GM10266 (cell line): Measurements from ENCODE around the gene BMP4.

Source experiments
- DNase-seq: peaks from one replicate; pipeline ENCODE4 v3.0.0; 2012; ENCODE audit errors: extremely low spot score
- TF ChIP-seq, protein P1 (sequence below): IDR thresholded peaks from 2 replicates; pipeline ENCODE4 v1.5.1; 2012; ENCODE audit warnings: mild to moderate bottlenecking, low read depth; ENCODE audit not compliant: control insufficient read depth, insufficient read depth; ENCODE audit errors: missing control alignments

Gene BMP4

DNA sequence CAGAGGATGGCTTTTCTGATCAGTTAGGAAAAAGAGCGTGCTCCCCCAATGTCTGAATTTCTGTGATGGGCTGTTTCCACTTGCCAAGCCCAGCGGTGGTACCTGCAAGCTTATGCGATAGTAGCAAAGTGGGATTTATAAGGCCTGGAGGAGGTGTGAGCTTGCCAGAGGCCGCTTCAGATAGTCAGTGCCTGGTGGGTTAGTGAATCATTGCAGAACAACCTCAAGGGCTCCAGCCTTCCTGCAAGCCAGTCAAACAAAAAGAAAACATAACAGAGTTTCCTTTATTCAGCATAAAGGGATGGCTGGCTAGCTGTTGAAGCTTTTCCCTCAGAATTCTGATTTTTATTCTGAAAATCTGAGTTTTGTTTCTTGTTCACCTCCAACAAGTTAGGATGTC lies 7.6 kb upstream of the BMP4 start:
- DNase-seq, result no peak
- TF ChIP-seq, protein P1, sequence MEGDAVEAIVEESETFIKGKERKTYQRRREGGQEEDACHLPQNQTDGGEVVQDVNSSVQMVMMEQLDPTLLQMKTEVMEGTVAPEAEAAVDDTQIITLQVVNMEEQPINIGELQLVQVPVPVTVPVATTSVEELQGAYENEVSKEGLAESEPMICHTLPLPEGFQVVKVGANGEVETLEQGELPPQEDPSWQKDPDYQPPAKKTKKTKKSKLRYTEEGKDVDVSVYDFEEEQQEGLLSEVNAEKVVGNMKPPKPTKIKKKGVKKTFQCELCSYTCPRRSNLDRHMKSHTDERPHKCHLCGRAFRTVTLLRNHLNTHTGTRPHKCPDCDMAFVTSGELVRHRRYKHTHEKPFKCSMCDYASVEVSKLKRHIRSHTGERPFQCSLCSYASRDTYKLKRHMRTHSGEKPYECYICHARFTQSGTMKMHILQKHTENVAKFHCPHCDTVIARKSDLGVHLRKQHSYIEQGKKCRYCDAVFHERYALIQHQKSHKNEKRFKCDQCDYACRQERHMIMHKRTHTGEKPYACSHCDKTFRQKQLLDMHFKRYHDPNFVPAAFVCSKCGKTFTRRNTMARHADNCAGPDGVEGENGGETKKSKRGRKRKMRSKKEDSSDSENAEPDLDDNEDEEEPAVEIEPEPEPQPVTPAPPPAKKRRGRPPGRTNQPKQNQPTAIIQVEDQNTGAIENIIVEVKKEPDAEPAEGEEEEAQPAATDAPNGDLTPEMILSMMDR, result no peak

DNA sequence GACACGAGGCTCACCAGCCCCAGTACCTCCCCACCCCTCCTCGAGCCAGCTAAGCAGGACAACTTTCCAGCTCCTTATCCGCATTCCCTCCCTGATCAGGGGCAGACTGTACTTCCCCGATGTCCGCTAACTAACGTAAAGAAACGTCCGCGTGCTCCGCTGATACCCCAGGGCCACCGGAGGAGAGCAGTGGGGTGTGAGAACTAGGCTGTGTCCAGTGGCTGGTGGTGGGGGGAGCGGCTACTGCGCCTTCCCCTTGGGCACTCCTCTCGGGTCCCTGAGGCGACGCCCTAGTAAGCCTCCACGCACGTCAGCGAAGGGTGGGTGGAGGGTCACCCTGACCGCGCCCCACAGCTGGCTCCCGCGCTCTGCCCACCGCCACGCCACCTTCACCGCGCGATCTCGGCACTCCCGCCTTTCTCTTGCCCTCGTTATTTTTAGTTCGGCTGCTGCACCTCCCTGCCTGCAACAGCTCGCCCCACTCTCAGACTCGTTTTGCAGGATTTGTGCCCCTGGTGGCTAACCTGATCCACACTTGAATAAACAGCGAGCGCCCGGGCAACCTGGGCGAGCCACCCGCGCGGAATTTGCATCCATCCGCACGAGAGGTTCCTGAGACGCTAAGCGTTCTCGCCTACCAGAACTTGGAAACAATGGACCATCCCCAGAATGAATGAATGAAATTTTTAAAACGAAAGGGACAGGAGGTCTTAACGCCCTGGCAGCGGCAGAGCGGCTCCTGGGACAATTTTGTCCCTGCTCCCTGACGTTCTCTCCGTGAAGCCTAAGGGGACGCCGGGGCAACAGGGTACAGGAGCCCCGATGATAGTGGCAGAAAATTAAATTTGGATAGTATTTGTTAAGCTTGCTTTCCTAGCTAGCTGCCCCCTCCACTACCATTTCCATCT lies 6.9 kb upstream of the BMP4 start:
- TF ChIP-seq, protein P1, result no peak
- no peak for DNase-seq

DNA sequence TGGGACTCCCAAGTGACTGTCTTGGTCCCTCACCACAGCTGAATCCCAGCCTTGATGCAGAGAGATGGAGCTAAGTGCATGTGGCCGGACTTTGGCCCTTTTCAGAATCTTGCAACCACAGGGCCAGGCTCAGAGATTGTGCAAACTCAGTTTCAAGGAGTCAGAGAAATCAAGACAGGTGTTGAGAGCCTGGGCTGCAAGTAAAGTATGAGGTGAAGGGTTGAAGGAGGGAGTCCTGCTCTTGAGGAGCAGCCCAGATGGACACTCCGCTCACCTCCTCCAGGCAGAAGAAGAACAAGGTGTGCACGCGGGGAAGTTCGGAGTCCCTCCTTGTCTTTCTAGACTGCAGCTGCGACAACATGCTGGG lies 6.3 kb upstream of the BMP4 start:
- no peak for DNase-seq
- TF ChIP-seq, protein P1, result no peak

DNA sequence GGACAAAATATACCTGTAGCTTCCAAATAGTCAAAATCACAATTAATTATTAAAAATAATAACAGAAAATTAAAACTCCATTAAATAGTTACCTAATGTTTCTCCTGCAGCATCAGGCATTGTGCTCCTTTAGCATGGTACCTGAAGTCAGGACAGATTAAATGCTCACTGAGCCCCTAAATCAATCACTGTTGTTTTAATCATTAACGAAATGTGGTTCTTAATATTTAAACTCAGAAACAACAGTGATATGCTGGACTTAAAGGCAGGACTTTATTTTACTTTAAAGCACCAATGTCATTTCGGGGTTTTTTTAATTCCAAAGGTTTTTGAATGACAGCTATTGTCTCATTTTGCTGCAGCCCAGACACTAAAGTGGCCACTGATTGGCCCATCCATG lies 2.0 kb upstream of the BMP4 start:
- DNase-seq, result no peak
- TF ChIP-seq, protein P1, result no peak

DNA sequence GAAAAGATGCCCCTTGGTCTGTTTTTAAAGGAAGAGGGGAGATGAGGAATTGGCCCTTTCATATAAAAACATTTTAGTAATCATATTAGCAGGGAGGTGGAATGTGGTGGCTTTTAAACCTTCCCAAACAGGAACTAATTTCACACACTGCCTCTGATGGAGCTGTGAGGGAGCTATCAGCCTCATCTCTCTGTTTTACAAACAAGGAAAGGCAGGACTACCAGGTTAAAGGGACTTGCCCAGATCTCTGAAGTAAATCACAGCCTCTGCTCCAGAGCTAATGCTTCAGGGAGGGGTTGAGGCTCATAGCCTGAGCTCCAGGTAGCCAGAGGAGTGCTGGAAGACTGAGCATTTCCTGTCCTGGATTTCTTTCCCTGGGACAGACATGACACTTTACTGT lies 1.1 kb upstream of the BMP4 start:
- TF ChIP-seq, protein P1, result no peak
- peak; percentile 34 for DNase-seq

DNA sequence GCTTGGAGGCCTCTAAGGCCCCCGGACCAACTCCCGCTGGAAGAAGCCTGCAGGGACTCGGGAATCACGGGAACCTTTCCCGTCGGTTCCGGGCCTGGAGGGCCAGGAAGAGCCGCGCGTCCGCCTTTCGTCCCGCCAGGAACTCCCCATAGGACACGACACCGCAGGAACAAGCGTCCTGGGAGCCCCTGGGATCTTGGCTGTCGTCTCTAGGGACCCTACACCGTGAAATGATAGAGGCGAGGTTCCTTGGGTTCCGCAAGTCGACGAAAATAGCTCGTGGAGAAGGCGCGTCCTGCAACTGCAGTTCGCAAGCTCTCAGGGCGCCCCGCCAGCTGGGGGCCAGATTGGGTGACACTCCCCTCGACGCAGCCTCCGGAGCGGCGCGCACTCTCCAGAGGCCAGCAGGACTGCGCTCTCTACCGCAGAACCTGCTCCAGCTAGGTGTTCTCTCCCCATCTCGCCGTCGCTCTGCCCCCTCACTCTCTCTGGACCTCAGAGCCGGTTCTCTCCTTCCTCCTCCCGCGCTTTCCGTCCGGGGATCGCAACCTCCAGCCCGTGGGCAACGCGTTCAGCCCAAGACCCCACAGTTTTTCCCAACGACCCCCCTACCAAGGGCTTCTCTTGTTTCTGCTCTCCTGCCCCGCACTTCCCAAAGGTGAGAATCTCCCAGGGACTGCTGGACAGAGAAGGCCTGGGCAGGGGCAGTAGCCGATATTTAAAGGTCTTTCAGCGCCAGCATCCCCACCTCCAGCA lies 776 bp downstream of the BMP4 start:
- DNase-seq, result peak; percentile 48
- TF ChIP-seq, protein P1, result no peak

DNA sequence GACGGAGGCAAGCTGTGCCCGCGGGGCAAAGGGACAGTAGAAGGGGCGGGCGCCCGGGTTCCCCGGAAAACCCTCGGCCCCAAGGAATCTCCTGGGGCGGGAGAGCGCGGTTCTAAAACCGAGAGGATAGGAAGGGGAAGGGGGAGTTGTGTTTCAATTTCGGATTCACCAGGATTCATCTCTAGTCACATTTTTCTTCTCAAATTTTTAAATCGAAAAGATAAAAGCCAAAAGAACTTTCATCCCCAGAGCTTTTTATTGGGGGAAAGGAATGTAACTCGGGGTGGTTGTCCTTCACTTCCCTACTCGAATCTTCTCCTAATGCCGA lies 1.4 kb downstream of the BMP4 start:
- TF ChIP-seq, protein P1, result no peak

More for the DNA sequence above, 1.4 kb downstream of the BMP4 start:
- no peak for DNase-seq
